ENCODE results near the gene C5orf63. TPM values are rescaled to one million over a fixed set of nuclear protein-coding genes. Genes with fewer than 3 reads are reported as not detected.

The C5orf63 gene
- polyA plus RNA-seq, 1 donor (not counting 4 experiments of a cell fraction or from before 2014, with no cell fraction given), result 7.2 TPM

GRCh38 chr5:127077366-127077765 lies 4.1 kb upstream of the C5orf63 start:
- Histone ChIP-seq H3K27me3 (ENCODE audit: control insufficient read depth, extremely low read depth, insufficient read depth, low read length) (no peaks in the 10 kb centered on the region), H2AFZ (ENCODE audit: control insufficient read depth, low read length) (no peak overlapping the region), H3K36me3 (ENCODE audit: control insufficient read depth in 2 of 2, extremely low read depth in 1 of 2, insufficient read depth in 2 of 2, low read length in 2 of 2) (no peaks in the 10 kb centered on the region), H3K9me3 (ENCODE audit: control insufficient read depth, low read depth, low read length) (no peaks in the 10 kb centered on the region), H3K9me1 (ENCODE audit: control insufficient read depth, extremely low read depth, insufficient read depth, low read length) (no peaks in the 10 kb centered on the region), H3K9ac (ENCODE audit: control insufficient read depth, extremely low read depth, insufficient read depth, low read length) (no peak overlapping the region), H3K27ac (ENCODE audit: control insufficient read depth, insufficient read depth, low read length) (no peak overlapping the region), H3K4me3 (ENCODE audit: control insufficient read depth in 2 of 3, extremely low read depth in 1 of 3, insufficient read depth in 2 of 3, low read depth in 1 of 3, low read length in 3 of 3) (no peak overlapping the region), H3K79me2 (ENCODE audit: control insufficient read depth, insufficient read depth, low read length) (no peaks in the 10 kb centered on the region), H3K4me2 (ENCODE audit: control insufficient read depth, extremely low read depth, insufficient read depth, low read depth, low read length) (no peak overlapping the region), H4K20me1 (ENCODE audit: control insufficient read depth, extremely low read depth, insufficient read depth, low read length) (no peaks in the 10 kb centered on the region), H3K4me1 (ENCODE audit: control insufficient read depth, extremely low read depth, insufficient read depth, low read length) (no peaks in the 10 kb centered on the region)
- no peak for TF ChIP-seq CTCF (optimal IDR thresholded peaks at IDR 0.05 in 1 of 3, IDR thresholded peaks at IDR 0.05 in 1 of 3, conservative IDR thresholded peaks at IDR 0.05 in 1 of 3; ENCODE audit: extremely low read depth in 1 of 3, insufficient read depth in 2 of 3, low read length in 3 of 3)
- TF ChIP-seq EZH2 (IDR thresholded peaks at IDR 0.05; ENCODE audit: low read length), result no peak
- FAIRE-seq, result no peak
- dilution Hi-C loops (cut with MboI; ENCODE audit: extremely low pct_ligation_motif_present, low sequenced_read_pairs), result no loop called here
- DNase-seq (ENCODE audit: low read depth, low spot score), result no peak

- no peak overlapping the region for H3K4me3 ChIP-seq (ENCODE audit: control insufficient read depth in 2 of 3, extremely low read depth in 1 of 3, insufficient read depth in 2 of 3, low read depth in 1 of 3, low read length in 3 of 3)
- H3K4me1 ChIP-seq (ENCODE audit: control insufficient read depth, extremely low read depth, insufficient read depth, low read length), result no peaks in the 10 kb centered on the region
- H3K79me2 ChIP-seq (ENCODE audit: control insufficient read depth, insufficient read depth, low read length), result no peaks in the 10 kb centered on the region
- H3K9me3 ChIP-seq (ENCODE audit: control insufficient read depth, low read depth, low read length), result no peaks in the 10 kb centered on the region
- H3K4me2 ChIP-seq (ENCODE audit: control insufficient read depth, extremely low read depth, insufficient read depth, low read depth, low read length), result no peak overlapping the region
- H4K20me1 ChIP-seq (ENCODE audit: control insufficient read depth, extremely low read depth, insufficient read depth, low read length), result no peaks in the 10 kb centered on the region
- no peak for DNase-seq (ENCODE audit: low read depth, low spot score)
- TF ChIP-seq EZH2 (IDR thresholded peaks at IDR 0.05; ENCODE audit: low read length) (no peak), CTCF (optimal IDR thresholded peaks at IDR 0.05 in 1 of 3, IDR thresholded peaks at IDR 0.05 in 1 of 3, conservative IDR thresholded peaks at IDR 0.05 in 1 of 3; ENCODE audit: extremely low read depth in 1 of 3, insufficient read depth in 2 of 3, low read length in 3 of 3) (no peak)
- no peaks in the 10 kb centered on the region for H3K9me1 ChIP-seq (ENCODE audit: control insufficient read depth, extremely low read depth, insufficient read depth, low read length)
- H3K36me3 ChIP-seq (ENCODE audit: control insufficient read depth in 2 of 2, extremely low read depth in 1 of 2, insufficient read depth in 2 of 2, low read length in 2 of 2), result no peaks in the 10 kb centered on the region
- dilution Hi-C loops (cut with MboI; ENCODE audit: extremely low pct_ligation_motif_present, low sequenced_read_pairs), result no loop called here
- H3K27ac ChIP-seq (ENCODE audit: control insufficient read depth, insufficient read depth, low read length), result no peak overlapping the region
- no peak for FAIRE-seq
- no peaks in the 10 kb centered on the region for H3K27me3 ChIP-seq (ENCODE audit: control insufficient read depth, extremely low read depth, insufficient read depth, low read length)
- H2AFZ ChIP-seq (ENCODE audit: control insufficient read depth, low read length), result no peak overlapping the region
- no peak overlapping the region for H3K9ac ChIP-seq (ENCODE audit: control insufficient read depth, extremely low read depth, insufficient read depth, low read length)
Measured at GRCh38 chr5:127076315-127077129, 3.2 kb upstream of the C5orf63 start.
